Breast epithelium (tissue), 4 donors: Measurements from ENCODE around the gene STEAP4. TPM values are rescaled to one million over a fixed set of nuclear protein-coding genes. Genes with fewer than 3 reads are reported as not detected.
A peak's percentile ranks its signal among the peaks of the same experiment; 100 is the strongest.

Experiments
- DNase-seq, 2 donors: peaks; one replicate each; pipeline ENCODE4 v3.0.0-alpha.2; 2019; ENCODE audit warnings: low spot score in 2 of 2
- H3K27ac ChIP-seq, 2 donors: fragments of 200-600 bp; sonication (generic) in 1 of 2; one replicate each; pipeline ENCODE4 v1.5.1; 2016 to 2019; ENCODE audit warnings: mild to moderate bottlenecking in 1 of 2
- H3K27me3 ChIP-seq, 2 donors: fragments of 200-600 bp; sonication (generic) in 1 of 2; one replicate each; pipeline versions ENCODE4 v1.5.1 to v1.6.0; 2017 to 2019; ENCODE audit warnings: control low read depth in 1 of 2, mild to moderate bottlenecking in 1 of 2
- H3K36me3 ChIP-seq: fragments of 200-600 bp; one replicate; pipeline ENCODE4 v1.5.1; 2019
- H3K4me1 ChIP-seq, 2 donors: fragments of 200-600 bp; sonication (generic); one replicate each; pipeline ENCODE4 v1.5.1; 2016 to 2019; ENCODE audit warnings: control low read depth in 1 of 2
- H3K4me3 ChIP-seq, 3 donors: fragments of 200-600 bp; sonication (generic); 1 replicate in 2 of 3; 2 replicates in 1 of 3; pipeline ENCODE4 v1.5.1; 2016 to 2019; ENCODE audit warnings: mild to moderate bottlenecking in 3 of 3, moderate library complexity in 2 of 3
- H3K9me3 ChIP-seq, 2 donors: fragments of 200-600 bp; sonication (generic) in 1 of 2; one replicate each; pipeline ENCODE4 v1.5.1; 2016 to 2019; ENCODE audit warnings: control low read depth in 1 of 2
- CTCF ChIP-seq, 3 donors: fragments of 450-650 bp; IDR thresholded peaks; one replicate each; pipeline ENCODE4 v1.5.1; 2016 to 2017; ENCODE audit warnings: antibody characterized with exemption in 3 of 3, mild to moderate bottlenecking in 3 of 3, moderate library complexity in 3 of 3
- POLR2A ChIP-seq: fragments of 450-650 bp; IDR thresholded peaks from one replicate; pipeline ENCODE4 v1.6.1; 2016; ENCODE audit warnings: antibody characterized with exemption, mild to moderate bottlenecking, moderate library complexity
- POLR2AphosphoS5 ChIP-seq, 3 donors: sonication (generic); formaldehyde crosslinking; IDR thresholded peaks; one replicate each; pipeline ENCODE4 v1.6.1; 2017; ENCODE audit warnings: antibody characterized with exemption in 3 of 3
- intact Hi-C: fragments of 100-400 bp; cut with DNase I; formaldehyde crosslinking; loops from one replicate; pipeline ENCODE4 v1.15.1; 2023; ENCODE audit warnings: low total_unique reads
- total RNA-seq, 3 donors: library from RNA; depleted of rRNA; stranded (reverse); fragments of >200 nt; gene quantifications; one replicate each; pipeline ENCODE4 v1.1.0, GENCODE V29; 2016

Gene STEAP4
- total RNA-seq, 3 donors from 2014 or later: 49.3 to 165 (median 73.1) TPM

GRCh38 chr7:88301924-88302323 is 4.8 kb downstream of the STEAP4 start:
- no peak for DNase-seq
- no peak for TF ChIP-seq POLR2AphosphoS5 (IDR thresholded peaks at IDR 0.05)
- no peak for TF ChIP-seq POLR2A
- TF ChIP-seq CTCF (IDR thresholded peaks at IDR 0.05): no peak
- intact Hi-C loops: no loop called here
- Histone ChIP-seq H3K9me3 (no peaks in the 10 kb centered on the region), H3K36me3 (no peaks in the 10 kb centered on the region), H3K4me3 (no peak overlapping the region), H3K27me3 (no peaks in the 10 kb centered on the region), H3K27ac (no peak overlapping the region), H3K4me1 (no peaks in the 10 kb centered on the region)

- Histone ChIP-seq H3K27me3 (no peaks in the 10 kb centered on the region), H3K9me3 (no peaks in the 10 kb centered on the region), H3K36me3 (no peaks in the 10 kb centered on the region), H3K27ac (no peak overlapping the region), H3K4me3 (no peak overlapping the region), H3K4me1 (no peaks in the 10 kb centered on the region)
- intact Hi-C loops: no loop called here
- no peak for DNase-seq
- TF ChIP-seq POLR2A: no peak
- TF ChIP-seq CTCF (IDR thresholded peaks at IDR 0.05): no peak
- TF ChIP-seq POLR2AphosphoS5 (IDR thresholded peaks at IDR 0.05): no peak
These were observed 6.2 kb downstream of the STEAP4 start for GRCh38 chr7:88300401-88300945.

- intact Hi-C loops: no loop called here
- DNase-seq: no peak
These were observed 7.6 kb downstream of the STEAP4 start for GRCh38 chr7:88299126-88299525.

GRCh38 chr7:88293866-88294265 is 12.8 kb downstream of the STEAP4 start:
- H3K9me3 ChIP-seq: no peaks in the 10 kb centered on the region
- H3K4me1 ChIP-seq: no peaks in the 10 kb centered on the region
- no peak overlapping the region for H3K27ac ChIP-seq
- H3K27me3 ChIP-seq: no peaks in the 10 kb centered on the region
- no peaks in the 10 kb centered on the region for H3K36me3 ChIP-seq
- no peak for DNase-seq
- no peak overlapping the region for H3K4me3 ChIP-seq
- intact Hi-C loops: no loop called here
- TF ChIP-seq POLR2A (no peak), CTCF (IDR thresholded peaks at IDR 0.05) (no peak), POLR2AphosphoS5 (IDR thresholded peaks at IDR 0.05) (no peak)

More at GRCh38 chr7:88299126-88299525, 7.6 kb downstream of the STEAP4 start:
- TF ChIP-seq POLR2A (no peak), CTCF (IDR thresholded peaks at IDR 0.05) (no peak), POLR2AphosphoS5 (IDR thresholded peaks at IDR 0.05) (no peak)
- no peaks in the 10 kb centered on the region for H3K4me1 ChIP-seq
- H3K27ac ChIP-seq: no peak overlapping the region
- no peaks in the 10 kb centered on the region for H3K9me3 ChIP-seq
- no peak overlapping the region for H3K4me3 ChIP-seq
- no peaks in the 10 kb centered on the region for H3K27me3 ChIP-seq
- H3K36me3 ChIP-seq: no peaks in the 10 kb centered on the region

GRCh38 chr7:88291398-88292173 is 15.1 kb downstream of the STEAP4 start:
- no peaks in the 10 kb centered on the region for H3K4me1 ChIP-seq
- H3K27me3 ChIP-seq: no peaks in the 10 kb centered on the region
- no peak for DNase-seq
- intact Hi-C loops: no loop called here
- peak overlapping the region; percentile 69 to 83 for H3K27ac ChIP-seq
- H3K4me3 ChIP-seq: no peak overlapping the region
- no peaks in the 10 kb centered on the region for H3K36me3 ChIP-seq
- TF ChIP-seq CTCF (IDR thresholded peaks at IDR 0.05) (no peak), POLR2AphosphoS5 (IDR thresholded peaks at IDR 0.05) (no peak), POLR2A (no peak)
- peaks cover 0 to 5% of the 10 kb centered on the region in 2 donors for H3K9me3 ChIP-seq
